CD4-positive, alpha-beta T cell treated with Interleukin-15 for 1 hour (primary cell): Measurements from ENCODE around the gene TRABD.
"Not testable (repeated sequence)": the region's sequence is repeated elsewhere in the genome, so short reads cannot be mapped to it uniquely, and the experiment has no call there.

Source experiments
- DNase-seq: peaks from one replicate; pipeline ENCODE4 v3.0.0-alpha.2; 2020

Gene TRABD

GRCh38 chr22:50153056-50153755 is 32.5 kb upstream of the TRABD start:
- DNase-seq: no peak

DNA sequence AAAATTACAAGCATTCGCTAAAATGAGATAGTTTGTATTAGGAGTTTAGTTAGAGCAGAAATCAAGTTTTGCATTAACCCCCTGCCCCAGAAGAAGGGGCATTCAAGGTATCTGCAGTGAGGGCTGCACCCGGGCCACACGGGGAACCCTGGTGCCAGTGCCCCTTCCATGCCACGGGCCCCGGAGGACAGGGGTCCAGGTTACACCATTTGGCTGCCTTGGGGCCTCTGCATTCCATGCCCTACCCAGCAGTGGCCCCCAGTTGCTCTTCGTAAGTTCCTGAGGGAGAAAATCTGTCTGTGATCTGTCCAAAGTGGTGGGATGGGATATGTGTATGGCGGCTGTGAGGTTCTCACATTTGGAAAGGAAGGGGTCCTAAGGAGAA is 32.0 kb upstream of the TRABD start:
- no peak for DNase-seq

DNA sequence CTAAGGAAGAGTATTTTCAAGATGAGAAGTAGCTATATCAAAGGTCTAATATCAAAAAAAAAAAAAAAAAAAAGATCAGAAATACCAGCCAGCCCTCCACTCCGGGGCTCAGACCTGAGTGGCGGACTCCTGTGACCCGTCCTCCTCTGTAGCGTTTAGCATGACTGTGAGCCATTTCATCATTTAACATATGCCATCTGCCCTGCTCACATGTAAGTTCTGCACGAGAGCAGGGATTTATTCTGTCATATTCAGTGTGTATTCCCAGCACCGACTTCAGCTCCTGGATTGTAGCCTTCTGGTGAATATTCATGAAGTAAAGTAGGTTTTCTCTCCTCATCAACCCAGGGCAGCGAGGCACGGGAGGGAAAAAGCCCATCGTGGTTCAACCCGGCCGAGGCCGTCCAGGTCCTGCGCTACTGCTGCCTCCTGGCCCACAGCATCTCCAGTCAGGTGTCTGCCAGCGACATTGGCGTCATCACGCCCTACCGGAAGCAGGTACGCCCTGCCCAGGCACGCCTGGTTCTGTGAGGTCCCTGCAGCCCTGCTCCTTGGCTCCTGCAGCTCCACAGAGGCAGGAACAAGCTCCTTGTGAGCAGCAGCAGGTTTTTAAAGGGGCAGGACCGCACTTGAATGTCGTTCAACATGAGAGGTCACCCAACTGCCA is 27.9 kb upstream of the TRABD start:
- no peak for DNase-seq

- DNase-seq: no peak
These were observed 24.8 kb upstream of the TRABD start for GRCh38 chr22:50160947-50161346.

DNA sequence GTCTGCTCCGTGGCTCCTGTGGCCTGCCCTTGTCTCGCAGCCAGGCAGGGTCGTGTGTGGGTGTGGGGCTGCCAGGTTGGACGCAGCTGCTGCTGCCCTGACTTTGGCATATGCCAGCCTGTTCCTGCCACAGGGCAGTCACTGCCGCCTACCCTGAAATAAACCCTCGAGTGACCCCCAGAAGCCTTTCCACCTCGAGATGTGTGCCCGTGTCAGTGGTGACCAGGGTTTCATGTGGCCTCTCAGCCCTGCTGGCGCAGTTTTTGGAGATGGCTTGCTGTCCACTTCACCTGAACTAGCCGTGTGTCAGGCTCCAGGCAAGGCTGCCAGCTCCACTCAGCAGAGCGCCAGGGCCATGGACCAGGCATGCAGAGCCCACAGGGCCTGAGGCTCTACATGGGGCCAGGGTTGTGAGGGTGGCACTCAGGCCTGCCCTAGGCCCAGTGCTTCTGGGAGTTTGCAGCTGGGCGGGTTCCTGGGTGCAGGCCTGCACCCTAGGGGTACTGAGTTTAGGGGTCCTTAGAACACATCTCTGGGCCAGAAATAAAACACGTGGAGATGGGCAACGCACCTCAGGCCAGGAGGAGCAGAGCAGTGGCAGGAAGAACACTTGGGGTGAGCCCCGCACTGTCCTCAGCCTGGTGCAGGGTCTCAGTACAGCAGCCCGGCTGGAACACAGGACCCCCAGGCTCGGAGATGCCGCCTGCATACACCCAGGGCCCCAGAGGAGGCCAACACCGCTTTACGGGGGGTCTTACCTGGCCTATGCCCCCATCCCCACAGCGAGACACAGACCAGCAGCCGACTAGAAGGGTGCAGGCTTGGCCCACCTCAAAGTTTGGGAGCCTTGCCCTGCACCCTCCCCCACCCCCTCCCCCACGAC is 24.0 kb upstream of the TRABD start:
- DNase-seq: no peak

- DNase-seq: no peak
These were observed 23.2 kb upstream of the TRABD start for GRCh38 chr22:50162391-50162956.

DNA sequence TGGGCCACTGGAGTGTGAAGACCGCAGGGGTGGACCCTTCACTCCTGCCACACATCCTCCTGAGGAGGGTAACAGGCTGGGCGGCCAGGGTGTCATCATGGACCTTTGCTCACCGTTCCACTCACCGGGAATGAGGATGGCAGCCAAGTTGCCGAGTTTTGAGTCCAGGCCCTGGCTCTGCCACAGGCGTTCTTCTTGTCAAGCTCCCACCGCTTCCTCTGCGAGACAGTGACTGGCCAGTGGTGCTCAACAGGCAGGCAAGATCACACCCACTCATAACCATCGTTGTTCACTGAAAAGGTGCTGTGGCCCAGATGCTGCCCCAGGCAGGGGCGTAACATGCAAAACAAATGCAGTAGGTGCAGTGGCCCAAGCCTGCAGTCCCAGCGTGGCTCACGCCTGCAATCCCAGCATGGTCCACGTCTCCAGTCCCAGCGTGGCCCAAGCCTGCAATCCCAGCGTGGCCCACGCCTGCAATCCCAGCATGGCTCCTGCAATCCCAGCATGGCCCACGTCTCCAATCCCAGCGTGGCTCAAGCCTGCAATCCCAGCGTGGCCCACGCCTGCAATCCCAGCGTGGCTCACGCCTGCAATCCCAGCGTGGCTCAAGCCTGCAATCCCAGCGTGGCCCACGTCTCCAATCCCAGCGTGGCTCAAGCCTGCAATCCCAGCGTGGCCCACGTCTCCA is 20.1 kb upstream of the TRABD start:
- DNase-seq: no peak

GRCh38 chr22:50167689-50168489 is 17.8 kb upstream of the TRABD start:
- DNase-seq: no peak

- not testable (repeated sequence) for DNase-seq
These were observed 17.1 kb upstream of the TRABD start for GRCh38 chr22:50168490-50169180.

GRCh38 chr22:50169181-50169759 is 16.4 kb upstream of the TRABD start:
- no peak for DNase-seq

GRCh38 chr22:50169774-50170341 is 15.9 kb upstream of the TRABD start:
- DNase-seq: peak; percentile 39

- no peak for DNase-seq
These were observed 15.0 kb upstream of the TRABD start, which contains the start of gene PANX2 for GRCh38 chr22:50170453-50171318. PANX2 (plus strand) TSS chr22:50170731; CDS start chr22:50170731, 0 bp downstream.

GRCh38 chr22:50171319-50171964 is 14.3 kb upstream of the TRABD start:
- no peak for DNase-seq

DNA sequence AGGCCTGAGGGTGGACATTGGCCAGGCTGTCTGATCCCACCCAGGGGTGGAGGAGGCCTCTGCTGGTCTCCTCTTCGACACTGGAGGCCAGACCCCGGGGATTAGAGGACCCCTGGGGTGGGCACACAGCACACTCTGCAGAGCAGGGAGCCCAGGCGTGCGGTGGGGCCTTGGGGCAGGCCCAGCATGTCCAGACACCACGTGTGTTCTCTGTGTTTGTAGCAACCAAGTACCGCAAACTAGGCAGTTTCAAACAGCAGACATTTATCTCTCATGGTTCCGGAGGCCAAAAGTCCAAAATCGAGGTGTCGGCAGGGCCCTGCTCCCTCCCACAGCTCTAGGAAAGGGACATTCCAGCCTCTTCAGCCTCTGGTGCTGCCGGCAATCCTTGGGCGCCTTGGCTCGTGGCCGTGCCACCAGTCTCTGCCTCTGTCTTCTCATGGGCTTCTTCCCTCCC is 13.7 kb upstream of the TRABD start:
- DNase-seq: no peak

DNA sequence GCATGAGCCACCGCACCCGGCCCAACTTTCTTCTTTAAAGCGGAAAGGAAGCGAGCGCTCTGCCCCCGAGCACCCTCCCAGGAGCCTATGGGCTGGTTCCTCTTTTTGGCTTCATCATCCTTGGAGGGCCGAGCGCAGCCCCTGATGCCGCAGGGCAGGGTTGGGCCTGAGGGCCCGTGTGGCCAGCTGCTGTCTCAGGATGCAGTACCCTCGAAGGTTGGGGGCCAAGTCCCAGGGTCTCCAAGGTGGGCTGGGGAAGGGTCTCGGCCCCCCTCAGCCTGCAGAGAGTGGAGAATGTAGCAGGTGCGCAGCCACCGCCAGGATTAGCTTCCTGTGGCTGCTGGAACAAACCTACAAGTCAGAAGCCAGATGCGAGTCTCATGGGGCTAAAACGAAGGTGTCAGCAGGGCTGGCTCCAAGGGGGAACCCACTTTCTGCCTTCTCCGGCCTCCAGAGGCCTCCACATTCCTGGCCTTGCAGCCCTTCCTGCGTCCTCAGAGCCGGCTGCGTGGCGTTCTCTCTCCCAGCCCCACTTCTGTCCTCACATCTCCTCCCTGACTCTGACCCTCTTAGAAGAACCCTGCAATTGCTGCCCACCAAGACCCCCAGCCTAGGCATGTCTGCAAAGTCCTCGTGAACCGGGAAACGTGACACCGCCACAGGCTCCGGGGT is 12.3 kb upstream of the TRABD start:
- peak; percentile 46 for DNase-seq

GRCh38 chr22:50173983-50174355 is 11.7 kb upstream of the TRABD start:
- no peak for DNase-seq

- DNase-seq: no peak
These were observed 11.1 kb upstream of the TRABD start for GRCh38 chr22:50174382-50175190.

DNA sequence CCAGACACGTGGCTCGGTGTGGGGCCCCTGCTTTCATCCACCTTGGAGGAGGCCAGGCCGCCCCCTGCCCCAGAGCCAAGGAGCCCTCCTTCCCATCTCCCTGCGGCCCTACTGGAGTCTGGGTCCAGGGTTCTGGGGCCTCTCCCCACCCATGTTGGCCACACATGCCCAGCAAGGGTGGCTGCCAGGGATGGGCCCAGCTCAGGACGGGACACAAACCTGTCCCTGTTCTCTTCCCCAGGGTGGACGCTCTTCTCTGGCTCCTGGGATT is 10.6 kb upstream of the TRABD start:
- no peak for DNase-seq
